Uterus (tissue), 2 donors: ENCODE measurements around the gene BET1.

Experiments
- POLR2A ChIP-seq, 2 donors: fragments of 450-650 bp; IDR thresholded peaks; one replicate each; pipeline ENCODE4 v1.6.1; 2016; ENCODE audit warnings: antibody characterized with exemption in 2 of 2, mild to moderate bottlenecking in 1 of 2, moderate library complexity in 1 of 2
- TF ChIP-seq, protein P1 (sequence below), 4 experiments: fragments of 200-600 bp in 2 of 4; fragments of 450-650 bp in 2 of 4; sonication (generic) in 2 of 4; IDR thresholded peaks; one replicate each; pipeline ENCODE4 v1.5.1; 2016 to 2019; ENCODE audit warnings: antibody characterized with exemption in 4 of 4, mild to moderate bottlenecking in 2 of 4, moderate library complexity in 1 of 4

DNA sequence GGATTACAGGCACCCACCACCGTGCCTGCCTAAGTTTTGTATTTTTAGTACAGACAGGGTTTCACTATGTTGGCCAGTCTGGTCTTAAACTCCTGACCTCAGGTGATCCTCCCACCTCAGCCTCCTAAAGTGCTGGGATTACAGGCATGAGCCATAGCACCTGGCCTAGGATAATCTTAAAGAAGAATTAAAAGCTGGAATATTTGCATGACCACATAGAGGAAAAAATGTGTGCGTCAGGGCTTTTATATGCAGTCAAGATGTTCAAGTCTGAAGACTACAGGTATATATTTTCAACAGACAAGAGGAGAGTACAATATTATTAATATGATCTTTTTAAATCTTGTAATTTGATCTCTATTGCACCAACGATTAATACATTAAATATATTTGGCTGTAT lies 43.2 kb downstream of the BET1 start:
- TF ChIP-seq POLR2A (IDR thresholded peaks at IDR 0.05): no peak
- TF ChIP-seq, protein P1, sequence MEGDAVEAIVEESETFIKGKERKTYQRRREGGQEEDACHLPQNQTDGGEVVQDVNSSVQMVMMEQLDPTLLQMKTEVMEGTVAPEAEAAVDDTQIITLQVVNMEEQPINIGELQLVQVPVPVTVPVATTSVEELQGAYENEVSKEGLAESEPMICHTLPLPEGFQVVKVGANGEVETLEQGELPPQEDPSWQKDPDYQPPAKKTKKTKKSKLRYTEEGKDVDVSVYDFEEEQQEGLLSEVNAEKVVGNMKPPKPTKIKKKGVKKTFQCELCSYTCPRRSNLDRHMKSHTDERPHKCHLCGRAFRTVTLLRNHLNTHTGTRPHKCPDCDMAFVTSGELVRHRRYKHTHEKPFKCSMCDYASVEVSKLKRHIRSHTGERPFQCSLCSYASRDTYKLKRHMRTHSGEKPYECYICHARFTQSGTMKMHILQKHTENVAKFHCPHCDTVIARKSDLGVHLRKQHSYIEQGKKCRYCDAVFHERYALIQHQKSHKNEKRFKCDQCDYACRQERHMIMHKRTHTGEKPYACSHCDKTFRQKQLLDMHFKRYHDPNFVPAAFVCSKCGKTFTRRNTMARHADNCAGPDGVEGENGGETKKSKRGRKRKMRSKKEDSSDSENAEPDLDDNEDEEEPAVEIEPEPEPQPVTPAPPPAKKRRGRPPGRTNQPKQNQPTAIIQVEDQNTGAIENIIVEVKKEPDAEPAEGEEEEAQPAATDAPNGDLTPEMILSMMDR (IDR thresholded peaks at IDR 0.05): no peak
